Right ventricle myocardium superior (tissue), 1 donor: ENCODE measurements around the gene ATP1B2. TPM values are rescaled to one million over a fixed set of nuclear protein-coding genes. Genes with fewer than 3 reads are reported as not detected.

Source experiments
- ATAC-seq: fragments of 200-7000 bp; cut with Tn5 transposase; one replicate; pipeline ENCODE4 v1.9.1; 2020; ENCODE audit warnings: mild to moderate bottlenecking; ENCODE audit not compliant: poor library complexity
- DNase-seq: peaks from one replicate; pipeline ENCODE4 v3.0.0-alpha.2; 2020
- intact Hi-C: fragments of 100-400 bp; cut with DNase I; formaldehyde crosslinking; loops from one replicate; pipeline ENCODE4 v1.11.2; 2022
- total RNA-seq: library from RNA; stranded (reverse); fragmentation: NEBNext Ultra II Directional; extraction: Animal tissue kit (Norgen Biotek cat#: 25700); gene quantifications from one replicate; pipeline ENCODE4 v1.2.1, GENCODE V29; 2021
- donor health status: DM: no; HTN: yes; CAD: no; lungs with severe emphysema.

The ATP1B2 gene
- total RNA-seq, 1 donor from 2014 or later = 3.1 TPM

DNA sequence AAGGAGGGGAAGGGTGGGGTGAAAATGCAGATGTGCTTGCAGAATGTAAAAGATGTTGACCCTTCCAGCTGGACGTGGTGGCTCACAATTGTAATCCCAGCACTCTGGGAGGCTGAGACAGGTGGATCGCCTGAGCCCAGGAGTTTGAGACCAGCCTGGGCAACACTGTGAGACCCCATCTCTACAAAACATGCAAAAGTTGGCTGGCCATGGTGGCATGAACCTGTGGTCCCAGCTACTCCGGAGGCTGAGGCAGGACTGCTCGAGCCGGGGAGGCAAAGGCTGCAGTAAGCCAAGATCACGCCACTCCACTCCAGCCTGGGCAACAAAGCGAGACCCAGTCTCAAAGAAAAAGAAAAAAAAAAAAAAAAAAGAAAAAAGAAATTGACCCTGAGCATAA, 17.8 kb downstream of the ATP1B2 start:
- ATAC-seq = no peak

DNA sequence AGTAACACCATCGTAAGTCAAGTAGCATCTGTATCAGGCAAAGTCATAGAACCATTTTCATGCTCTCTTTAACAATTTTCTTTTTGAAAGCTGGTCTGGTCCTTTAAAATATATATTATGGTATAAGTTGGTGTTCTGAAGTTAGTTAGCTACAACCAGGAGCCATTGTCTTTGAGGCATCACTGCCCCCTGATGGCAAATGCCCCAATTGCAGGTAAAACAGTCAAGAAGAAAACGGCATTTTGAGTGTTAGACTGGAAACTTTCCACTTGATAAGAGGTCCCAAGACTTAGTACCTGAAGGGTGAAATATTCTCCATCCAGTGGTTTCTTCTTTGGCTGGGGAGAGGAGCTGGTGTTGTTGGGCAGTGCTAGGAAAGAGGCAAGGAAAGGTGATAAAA, 22.5 kb downstream of the ATP1B2 start:
- no peak for ATAC-seq
- intact Hi-C loops = no loop called here
- DNase-seq = no peak

More for the DNA sequence above, 17.8 kb downstream of the ATP1B2 start:
- DNase-seq = no peak
- intact Hi-C loops = no loop called here

DNA sequence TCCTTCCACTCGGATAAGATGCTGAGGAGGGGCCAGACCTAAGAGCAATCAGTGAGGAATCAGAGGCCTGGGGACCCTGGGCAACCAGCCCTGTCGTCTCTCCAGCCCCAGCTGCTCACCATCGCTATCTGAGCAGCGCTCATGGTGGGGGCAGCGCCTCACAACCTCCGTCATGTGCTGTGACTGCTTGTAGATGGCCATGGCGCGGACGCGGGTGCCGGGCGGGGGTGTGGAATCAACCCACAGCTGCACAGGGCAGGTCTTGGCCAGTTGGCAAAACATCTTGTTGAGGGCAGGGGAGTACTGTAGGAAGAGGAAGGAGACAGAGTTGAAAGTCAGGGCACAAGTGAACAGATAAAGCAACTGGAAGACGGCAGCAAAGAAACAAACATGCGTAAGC, 24.2 kb downstream of the ATP1B2 start:
- ATAC-seq (no peak), DNase-seq (no peak)
- intact Hi-C loops = no loop called here

DNA sequence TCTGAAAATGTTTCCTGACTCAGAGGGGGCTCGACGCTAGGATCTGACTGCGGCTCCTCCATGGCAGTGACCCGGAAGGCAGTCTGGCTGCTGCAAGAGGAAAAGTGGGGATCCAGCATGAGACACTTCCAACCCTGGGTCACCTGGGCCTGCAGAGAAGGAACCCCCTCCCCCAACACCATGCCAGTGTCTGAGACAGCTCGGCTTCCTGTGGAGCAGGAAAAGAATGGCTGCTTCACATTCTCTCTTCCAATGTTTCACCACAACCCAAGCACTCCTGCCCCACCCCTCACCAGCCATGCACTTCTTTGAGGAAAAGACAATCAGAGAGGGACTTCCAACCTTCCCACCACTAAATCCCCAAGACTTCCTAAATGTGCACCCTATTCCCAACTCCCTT, 25.8 kb downstream of the ATP1B2 start:
- no peak for DNase-seq
- no peak for ATAC-seq
- intact Hi-C loops = no loop called here

DNA sequence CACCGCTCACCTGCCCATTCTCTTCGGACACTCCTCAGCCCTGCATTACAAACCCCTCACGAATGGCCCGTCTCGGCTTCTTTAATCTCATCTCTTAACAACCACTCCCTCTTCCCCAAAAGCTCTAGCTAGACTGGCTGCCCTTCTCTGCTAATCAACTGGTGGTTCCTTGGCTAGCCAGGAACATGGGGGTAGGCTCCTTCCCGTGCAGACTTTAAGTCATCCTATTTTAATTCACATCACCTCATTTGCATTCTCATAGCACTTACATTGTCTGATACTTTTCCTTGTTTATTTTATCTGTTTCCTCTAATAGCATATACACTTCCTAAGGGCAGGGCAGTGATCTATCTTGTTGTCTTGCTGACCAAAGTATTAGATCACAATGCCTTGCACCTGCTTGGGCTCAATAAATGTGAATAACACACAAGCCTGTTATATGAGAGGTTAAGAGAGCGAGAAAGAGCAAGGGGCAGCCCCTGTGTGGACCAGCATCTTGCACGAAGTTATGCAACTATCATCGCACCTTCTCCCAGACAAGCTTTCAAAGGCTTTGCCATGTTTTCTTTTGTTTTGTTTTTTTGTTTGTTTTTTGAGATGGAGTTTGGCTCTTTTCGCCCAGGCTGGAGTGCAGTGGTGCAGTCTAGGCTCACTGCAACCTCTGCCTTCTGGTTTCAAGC, 26.8 kb downstream of the ATP1B2 start:
- no peak for ATAC-seq
- intact Hi-C loops = no loop called here
- DNase-seq = no peak

DNA sequence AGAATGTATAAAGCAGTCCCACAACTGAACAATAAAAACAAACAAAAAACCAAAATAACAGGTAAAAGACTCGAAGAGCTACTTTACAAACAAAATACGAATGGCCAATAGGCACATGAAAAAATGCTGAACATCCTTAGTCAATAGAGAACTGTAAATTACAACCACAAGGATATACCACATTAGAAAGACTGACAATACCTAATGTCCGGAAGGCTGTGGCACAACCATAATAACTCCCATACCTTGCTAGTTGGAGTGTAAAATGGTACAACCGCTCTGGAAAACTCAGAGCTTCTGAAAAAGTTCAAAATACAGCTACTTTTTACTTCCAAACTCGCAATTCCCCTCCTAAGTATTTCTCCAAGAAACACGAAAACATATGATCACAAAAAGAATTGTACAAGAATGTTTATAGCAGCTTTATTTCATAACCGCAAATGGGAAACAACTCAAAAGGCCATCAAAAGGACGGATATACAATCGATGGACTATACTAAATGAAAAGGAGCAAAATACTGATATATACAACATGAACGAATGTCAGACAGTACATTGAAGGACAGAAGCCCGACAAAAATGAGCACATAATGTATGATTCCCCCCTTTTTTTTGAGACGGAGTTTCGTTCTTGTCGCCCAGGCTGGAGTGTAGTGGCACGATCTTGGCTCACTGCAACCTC, 34.3 kb downstream of the ATP1B2 start:
- no peak for ATAC-seq
- intact Hi-C loops = no loop called here
- DNase-seq = no peak

DNA sequence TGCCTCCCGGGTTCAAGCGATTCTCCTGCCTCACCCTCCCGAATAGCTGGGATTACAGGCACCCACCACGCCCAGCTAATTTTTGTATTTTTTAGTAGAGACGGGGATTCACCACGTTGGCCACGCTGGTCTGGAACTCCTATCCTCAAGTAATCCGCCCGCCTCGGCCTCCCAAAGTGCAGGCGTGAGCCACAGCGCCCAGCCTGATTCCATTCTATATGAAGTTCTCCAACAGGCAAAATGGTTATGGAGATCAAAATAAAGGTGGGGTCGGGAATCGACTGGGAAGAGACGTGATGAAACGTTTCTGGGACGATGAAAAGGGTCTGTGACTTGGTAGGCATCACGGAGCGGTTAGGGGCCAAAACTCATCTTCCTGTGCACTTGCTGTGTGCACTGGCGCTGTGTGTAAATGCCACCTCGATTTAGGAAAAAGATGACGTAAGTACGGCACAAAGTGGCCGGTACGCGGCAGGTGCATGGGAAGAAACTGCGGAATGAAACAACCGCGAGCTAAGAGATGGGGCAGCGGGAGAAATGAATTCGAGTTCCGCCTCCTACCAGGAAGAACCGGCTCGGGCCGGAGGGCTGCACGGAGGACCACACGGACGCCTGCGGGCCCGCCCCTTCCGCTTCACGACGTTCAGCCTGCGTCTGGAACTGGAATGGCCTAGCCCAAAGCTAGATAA, 35.0 kb downstream of the ATP1B2 start:
- ATAC-seq (peak; percentile 85), DNase-seq (peak; percentile 94)
- intact Hi-C loops = no loop called here

DNA sequence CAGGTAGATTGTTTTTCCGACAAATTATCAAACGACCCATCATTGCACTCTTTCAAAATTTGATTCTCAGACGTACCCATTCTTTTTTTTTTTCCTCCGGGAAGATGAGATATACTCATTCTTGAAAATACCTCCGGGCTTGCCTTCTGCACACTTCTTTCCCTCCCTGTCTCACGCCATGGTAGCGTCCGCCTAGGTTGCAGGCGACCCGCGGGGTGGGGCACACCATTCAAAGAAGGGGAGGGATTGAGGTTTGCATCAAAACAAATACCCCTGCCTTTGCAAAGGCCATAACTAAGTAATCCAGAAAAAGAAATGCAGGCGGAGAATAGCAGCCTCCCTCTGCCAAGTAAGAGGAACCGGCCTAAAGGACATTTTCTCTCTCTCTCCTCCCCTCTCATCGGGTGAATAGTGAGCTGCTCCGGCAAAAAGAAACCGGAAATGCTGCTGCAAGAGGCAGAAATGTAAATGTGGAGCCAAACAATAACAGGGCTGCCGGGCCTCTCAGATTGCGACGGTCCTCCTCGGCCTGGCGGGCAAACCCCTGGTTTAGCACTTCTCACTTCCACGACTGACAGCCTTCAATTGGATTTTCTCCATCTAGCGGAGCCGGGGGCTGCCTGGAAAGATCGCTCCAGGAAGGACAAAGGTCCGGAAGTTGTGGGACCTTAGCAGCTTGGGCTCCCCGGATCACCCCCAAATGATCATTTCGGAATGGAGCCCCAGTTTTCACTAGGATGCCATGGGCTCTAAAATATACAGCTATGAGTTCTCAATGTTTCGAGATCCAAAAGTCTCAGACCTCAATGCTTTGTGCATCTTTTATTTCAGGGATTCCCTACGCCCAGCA, 35.7 kb downstream of the ATP1B2 start:
- peak; percentile 70 for ATAC-seq
- peak; percentile 85 for DNase-seq
- intact Hi-C loops = no loop called here

DNA sequence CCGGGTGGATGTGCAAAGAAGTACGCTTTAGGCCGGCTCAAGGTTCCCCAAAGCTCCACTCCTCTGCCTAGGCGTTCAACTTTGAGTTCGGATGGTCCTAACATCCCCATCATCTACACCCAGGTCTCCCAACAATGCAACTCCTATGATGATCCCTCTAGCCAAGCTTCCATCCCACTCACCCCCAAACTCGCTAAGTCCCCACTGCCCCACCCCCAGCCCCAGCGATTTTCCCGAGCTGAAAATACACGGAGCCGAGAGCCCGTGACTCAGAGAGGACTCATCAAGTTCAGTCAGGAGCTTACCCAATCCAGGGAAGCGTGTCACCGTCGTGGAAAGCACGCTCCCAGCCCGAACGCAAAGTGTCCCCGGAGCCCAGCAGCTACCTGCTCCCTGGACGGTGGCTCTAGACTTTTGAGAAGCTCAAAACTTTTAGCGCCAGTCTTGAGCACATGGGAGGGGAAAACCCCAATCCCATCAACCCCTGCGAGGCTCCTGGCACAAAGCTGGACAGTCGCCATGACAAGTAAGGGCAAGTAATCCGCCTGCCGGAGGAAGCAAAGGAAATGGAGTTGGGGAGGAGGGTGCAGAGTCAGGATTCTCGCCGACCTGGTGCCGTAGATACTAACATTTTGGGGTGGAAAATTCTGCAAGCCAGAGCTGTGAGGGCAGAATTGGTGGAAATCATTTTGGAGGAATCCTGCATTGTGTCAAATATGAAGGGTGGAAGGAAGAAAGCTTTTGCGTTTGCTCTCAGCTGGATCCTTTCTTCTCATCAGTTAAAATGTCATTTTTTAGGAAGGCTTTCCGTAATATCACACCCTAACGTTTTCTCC, 36.6 kb downstream of the ATP1B2 start, which contains the start of gene TP53:
Gene TP53 (minus strand): TSS at position 419 of the 836 bp plus-strand sequence. CDS start 10,896 bp downstream, outside the sequence.
- ATAC-seq (peak; percentile 82), DNase-seq (peak; percentile 90)
- intact Hi-C loops = no loop called here

DNA sequence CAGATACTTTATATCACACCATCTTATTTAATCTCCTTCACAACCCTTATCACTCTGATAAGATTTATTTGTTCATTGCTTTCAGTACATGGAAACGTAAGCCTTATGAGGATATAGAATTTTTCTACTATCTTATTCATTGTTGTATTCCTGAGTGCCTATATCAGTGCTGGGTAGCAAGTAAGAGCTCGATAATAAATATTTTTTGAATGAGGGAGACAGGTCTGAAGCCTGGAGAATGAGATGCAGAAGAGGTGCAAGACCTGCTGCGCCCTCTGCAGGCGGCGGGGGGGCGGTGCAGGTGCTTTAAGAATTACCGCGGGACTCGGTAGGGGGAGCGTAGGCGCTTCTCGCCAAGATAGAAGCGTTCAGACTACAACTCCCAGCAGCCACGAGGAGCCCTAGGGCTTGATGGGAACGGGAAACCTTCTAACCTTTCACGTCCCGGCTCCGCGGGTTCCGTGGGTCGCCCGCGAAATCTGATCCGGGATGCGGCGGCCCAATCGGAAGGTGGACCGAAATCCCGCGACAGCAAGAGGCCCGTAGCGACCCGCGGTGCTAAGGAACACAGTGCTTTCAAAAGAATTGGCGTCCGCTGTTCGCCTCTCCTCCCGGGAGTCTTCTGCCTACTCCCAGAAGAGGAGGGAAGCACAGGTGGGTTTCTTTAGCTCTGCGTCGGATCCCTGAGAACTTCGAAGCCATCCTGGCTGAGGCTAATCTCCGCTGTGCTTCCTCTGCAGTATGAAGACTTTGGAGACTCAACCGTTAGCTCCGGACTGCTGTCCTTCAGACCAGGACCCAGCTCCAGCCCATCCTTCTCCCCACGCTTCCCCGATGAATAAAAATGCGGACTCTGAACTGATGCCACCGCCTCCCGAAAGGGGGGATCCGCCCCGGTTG, 37.4 kb downstream of the ATP1B2 start, which contains the start of gene WRAP53:
Gene WRAP53 (plus strand): TSS at position 570 of the 900 bp plus-strand sequence. CDS start 172 bp downstream, at position 742.
- intact Hi-C loops = loop anchor here (2.0 kb wide), 1 partner anchor 55 kb away; no protein-coding TSS in a partner anchor
- peak; percentile 98 for DNase-seq
- ATAC-seq = peak; percentile 93

DNA sequence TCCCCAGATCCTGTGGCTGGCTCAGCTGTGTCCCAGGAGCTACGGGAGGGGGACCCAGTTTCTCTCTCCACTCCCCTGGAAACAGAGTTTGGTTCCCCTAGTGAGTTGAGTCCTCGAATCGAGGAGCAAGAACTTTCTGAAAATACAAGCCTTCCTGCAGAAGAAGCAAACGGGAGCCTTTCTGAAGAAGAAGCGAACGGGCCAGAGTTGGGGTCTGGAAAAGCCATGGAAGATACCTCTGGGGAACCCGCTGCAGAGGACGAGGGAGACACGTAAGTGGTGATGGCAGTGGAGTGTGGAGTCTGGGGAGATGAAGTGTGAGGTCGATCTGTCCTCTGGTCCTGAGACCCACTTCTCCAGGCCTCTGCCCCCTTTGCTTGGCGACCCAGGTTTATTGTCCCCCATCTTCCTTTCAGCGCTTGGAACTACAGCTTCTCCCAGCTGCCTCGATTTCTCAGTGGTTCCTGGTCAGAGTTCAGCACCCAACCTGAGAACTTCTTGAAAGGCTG, 38.1 kb downstream of the ATP1B2 start:
- no peak for ATAC-seq

DNA sequence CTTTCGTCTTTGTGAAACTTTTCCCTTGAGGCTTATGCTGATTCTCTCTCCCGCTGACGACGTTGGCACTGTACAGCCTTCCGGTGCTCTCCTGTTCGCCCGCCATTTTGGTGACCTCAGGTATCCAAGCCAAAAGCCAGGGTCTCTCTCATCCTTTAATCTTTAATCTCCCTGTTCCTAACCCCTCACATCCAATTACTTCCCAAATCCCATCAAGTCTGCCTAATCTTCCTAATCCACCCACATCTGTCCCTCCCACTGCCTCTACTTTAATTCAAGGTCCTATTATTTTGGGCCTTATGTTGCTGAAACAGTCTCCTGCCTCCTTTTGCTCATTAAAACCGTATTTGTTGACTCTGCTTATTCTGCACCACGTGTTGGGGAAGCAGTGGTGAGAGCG, 44.9 kb downstream of the ATP1B2 start:
- intact Hi-C loops = no loop called here
- ATAC-seq (no peak), DNase-seq (no peak)

More for the DNA sequence above, 38.1 kb downstream of the ATP1B2 start:
- intact Hi-C loops = loop anchor here (2.0 kb wide), 1 partner anchor 56 kb away; no protein-coding TSS in a partner anchor
- no peak for DNase-seq

DNA sequence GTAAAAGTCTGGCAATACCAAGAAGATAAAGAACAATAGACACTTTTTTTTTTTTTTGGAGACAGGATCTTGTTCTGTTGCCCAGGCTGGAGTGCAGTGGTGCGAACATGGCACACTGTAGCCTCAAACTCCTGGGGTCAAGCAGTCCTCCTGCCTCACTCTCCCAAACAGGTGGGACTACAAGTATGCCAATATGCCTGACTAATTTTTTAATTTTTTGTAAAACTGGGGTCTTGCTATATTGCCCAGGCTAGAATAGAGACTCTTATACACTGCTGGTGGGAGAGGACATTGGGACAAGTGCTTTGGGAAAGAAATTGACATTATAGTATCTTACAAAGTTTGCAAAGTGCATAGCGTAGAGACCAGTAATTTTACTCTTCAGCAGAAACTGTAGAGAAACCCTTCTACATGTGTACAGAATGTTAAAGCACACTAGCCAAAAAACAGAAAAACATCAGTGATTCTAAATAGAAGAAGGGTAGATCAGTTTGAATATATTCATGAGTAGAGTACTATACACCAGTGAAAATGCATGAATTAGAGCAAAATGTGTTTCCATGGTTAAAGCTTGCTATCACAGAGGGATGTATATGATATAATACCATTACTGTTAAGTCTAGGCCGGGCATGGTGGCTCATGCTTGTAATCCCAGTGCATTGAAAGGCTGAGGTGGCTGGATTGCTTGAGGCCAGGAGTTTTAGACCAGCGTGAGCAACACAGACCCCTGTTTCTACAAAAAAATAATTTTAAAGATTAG, 47.3 kb downstream of the ATP1B2 start:
- intact Hi-C loops = no loop called here
- DNase-seq (no peak), ATAC-seq (no peak)

DNA sequence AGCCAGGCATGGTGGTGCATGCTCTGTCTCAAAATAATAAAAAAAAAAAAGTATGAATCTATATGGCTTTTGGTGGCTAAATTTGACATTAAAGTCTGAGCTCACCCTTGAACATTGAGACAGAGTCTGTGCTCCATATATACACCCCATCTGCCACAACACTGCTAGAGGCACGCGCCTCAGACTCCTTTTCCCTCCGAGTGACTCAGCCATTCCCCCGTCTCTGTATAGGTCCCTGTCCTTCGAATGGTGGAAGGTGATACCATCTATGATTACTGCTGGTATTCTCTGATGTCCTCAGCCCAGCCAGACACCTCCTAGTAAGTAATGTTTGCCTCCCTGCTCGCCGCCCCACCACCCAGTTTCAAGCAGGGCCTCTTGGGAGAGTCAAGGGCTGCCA, 49.8 kb downstream of the ATP1B2 start:
- DNase-seq (no peak), ATAC-seq (no peak)
- intact Hi-C loops = no loop called here

DNA sequence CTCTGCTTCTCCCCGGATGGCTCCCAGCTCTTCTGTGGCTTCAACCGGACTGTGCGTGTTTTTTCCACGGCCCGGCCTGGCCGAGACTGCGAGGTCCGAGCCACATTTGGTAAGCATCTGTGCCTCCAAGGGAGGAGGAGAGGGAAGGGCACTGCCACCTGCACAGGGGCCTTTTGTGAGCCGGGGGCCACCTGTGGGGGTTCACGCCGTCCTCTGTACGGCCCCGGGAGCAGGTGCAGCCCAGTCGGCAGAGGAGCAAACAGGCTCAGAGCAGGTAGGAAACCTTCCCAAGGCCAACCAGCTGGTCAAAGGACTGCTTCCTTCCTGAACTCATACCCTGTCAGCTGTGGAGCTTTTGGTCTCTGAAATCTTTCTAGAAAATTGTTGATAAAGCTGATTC, 51.0 kb downstream of the ATP1B2 start:
- no peak for ATAC-seq

DNA sequence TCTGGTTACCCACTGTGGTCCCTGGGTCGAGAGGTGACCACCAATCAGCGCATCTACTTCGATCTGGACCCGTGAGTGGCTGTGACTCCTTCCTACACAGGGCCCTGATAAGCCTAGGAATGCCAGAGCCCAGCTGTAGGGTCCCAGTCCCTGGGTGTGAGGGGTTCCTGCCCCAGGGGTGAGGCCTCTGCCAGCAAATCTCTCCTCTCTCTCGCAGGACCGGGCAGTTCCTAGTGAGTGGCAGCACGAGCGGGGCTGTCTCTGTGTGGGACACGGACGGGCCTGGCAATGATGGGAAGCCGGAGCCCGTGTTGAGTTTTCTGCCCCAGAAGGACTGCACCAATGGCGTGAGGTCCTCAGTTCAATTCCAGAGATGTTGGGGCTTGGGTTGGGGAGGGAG, 52.0 kb downstream of the ATP1B2 start:
- intact Hi-C loops = no loop called here
- ATAC-seq = no peak
- DNase-seq = no peak

More for the DNA sequence above, 51.0 kb downstream of the ATP1B2 start:
- intact Hi-C loops = no loop called here
- DNase-seq = no peak
